ENCODE measurements around the gene SLC23A2.
A peak's percentile ranks its signal among the peaks of the same experiment; 100 is the strongest.

Gene SLC23A2

GRCh38 chr20:5001174-5002076, at the start of gene SLC23A2:
TSS of gene SLC23A2 (minus strand) at chr20:5001510. CDS start at chr20:4932562, 68,948 bp downstream.
- Histone ChIP-seq H3K27ac (ENCODE audit: extremely low read depth, low read depth, low read length) (peak within 1 kb of the TSS; percentile 73; the same call in 1 of the 2 replicates), H3K36me3 (ENCODE audit: control insufficient read depth in 2 of 2, insufficient read depth in 1 of 2, low read length in 2 of 2) (no peaks in the 10 kb centered on the region), H3K4me3 (ENCODE audit: low read depth, low read length) (peak within 1 kb of the TSS; percentile 72), H3K4me1 (ENCODE audit: control insufficient read depth, insufficient read depth, low read length) (peaks cover 14% of the 10 kb centered on the region), H3K9me3 (ENCODE audit: control insufficient read depth, insufficient read depth, low read depth, low read length) (no peaks in the 10 kb centered on the region)
- POLR2A ChIA-PET, result interaction anchor here (1.1 kb wide), 1 partner anchor 51 kb away, joined by 3 read pairs; no protein-coding TSS in a partner anchor
- CTCF ChIA-PET, result no interaction called here
- TF ChIP-seq ZNF501 (tag by site-specific recombination; IDR thresholded peaks at IDR 0.05) (no peak), ZNF792 (tag by site-specific recombination; IDR thresholded peaks at IDR 0.05) (no peak), ZNF623 (tag by site-specific recombination; IDR thresholded peaks at IDR 0.05) (no peak), ZNF26 (tag by site-specific recombination; IDR thresholded peaks at IDR 0.05) (no peak), ZNF146 (tag by site-specific recombination; IDR thresholded peaks at IDR 0.05) (no peak), MEIS1 (CRISPR knock-in tag; IDR thresholded peaks at IDR 0.05; ENCODE audit: borderline replicate concordance) (no peak), ZNF394 (tag by site-specific recombination; IDR thresholded peaks at IDR 0.05; ENCODE audit: borderline replicate concordance) (0 out of 2 replicates have a peak, but pooled peaks have one; percentile 28), ZIC2 (tag by site-specific recombination; IDR thresholded peaks at IDR 0.05) (peak; percentile 61), ZNF148 (tag by site-specific recombination; IDR thresholded peaks at IDR 0.05; ENCODE audit: borderline replicate concordance) (no peak), GLIS1 (tag by site-specific recombination; IDR thresholded peaks at IDR 0.05) (peak; percentile 44), ZNF398 (tag by site-specific recombination; IDR thresholded peaks at IDR 0.05) (peak; percentile 54; the same call in 1 of the 2 replicates), ZBTB26 (tag by site-specific recombination; optimal IDR thresholded peaks at IDR 0.05) (no peak), IKZF3 (tag by site-specific recombination; IDR thresholded peaks at IDR 0.05) (no peak), ZNF692 (tag by site-specific recombination; IDR thresholded peaks at IDR 0.05) (peak; percentile 67), SCRT2 (tag by site-specific recombination; IDR thresholded peaks at IDR 0.05) (0 out of 2 replicates have a peak, but pooled peaks have one; percentile 38), ZNF10 (tag by site-specific recombination; IDR thresholded peaks at IDR 0.05) (no peak), ZNF302 (tag by site-specific recombination; IDR thresholded peaks at IDR 0.05; ENCODE audit: low read depth) (no peak), ZNF335 (tag by site-specific recombination; conservative IDR thresholded peaks at IDR 0.05) (peak; percentile 74), ZNF768 (tag by site-specific recombination; IDR thresholded peaks at IDR 0.05) (no peak), ZNF362 (tag by site-specific recombination; IDR thresholded peaks at IDR 0.05) (no peak), GLIS2 (tag by site-specific recombination; IDR thresholded peaks at IDR 0.05) (peak; percentile 85), SP2 (tag by site-specific recombination; IDR thresholded peaks at IDR 0.05) (peak; percentile 58), BCL11A (tag by site-specific recombination; IDR thresholded peaks at IDR 0.05; ENCODE audit: low read depth) (no peak), ZNF513 (tag by site-specific recombination; IDR thresholded peaks at IDR 0.05) (no peak)

Data from HEK293 (cell line).